GM12892 (cell line): ENCODE results near the gene CELF2.
A peak's percentile ranks its signal among the peaks of the same experiment; 100 is the strongest.

Experiments used
- DNase-seq: peaks from one replicate; pipeline ENCODE4 v3.0.0; 2011; ENCODE audit not compliant: insufficient read length
- FAIRE-seq: peaks from 2 replicates; lab custom pipeline; 2011; peaks lifted over from hg19 to GRCh38; lab: Jason Lieb, UNC
- POLR2A ChIP-seq: IDR thresholded peaks from 2 replicates; pipeline ENCODE4 v1.6.1; 2011; ENCODE audit warnings: low read depth, low read length, control low read depth
- POLR2AphosphoS5 ChIP-seq: IDR thresholded peaks from 2 replicates; pipeline ENCODE4 v1.6.1; 2011; ENCODE audit warnings: low read depth, low read length, control low read depth
- TAF1 ChIP-seq: IDR thresholded peaks from 2 replicates; pipeline ENCODE4 v1.6.1; 2011; ENCODE audit warnings: low read depth, mild to moderate bottlenecking, control low read depth, low read length, borderline replicate concordance

Gene CELF2

GRCh38 chr10:11146402-11147171 lies 128.9 kb downstream of the CELF2 start:
- DNase-seq (no peak), FAIRE-seq (peak; percentile 58)
- no peak for TF ChIP-seq POLR2AphosphoS5
- TF ChIP-seq POLR2A, result no peak
- no peak for TF ChIP-seq TAF1

GRCh38 chr10:11147722-11148121 lies 130.1 kb downstream of the CELF2 start:
- DNase-seq, result no peak
- TF ChIP-seq POLR2A (no peak), POLR2AphosphoS5 (no peak), TAF1 (no peak)
- peak; percentile 85 for FAIRE-seq

DNA sequence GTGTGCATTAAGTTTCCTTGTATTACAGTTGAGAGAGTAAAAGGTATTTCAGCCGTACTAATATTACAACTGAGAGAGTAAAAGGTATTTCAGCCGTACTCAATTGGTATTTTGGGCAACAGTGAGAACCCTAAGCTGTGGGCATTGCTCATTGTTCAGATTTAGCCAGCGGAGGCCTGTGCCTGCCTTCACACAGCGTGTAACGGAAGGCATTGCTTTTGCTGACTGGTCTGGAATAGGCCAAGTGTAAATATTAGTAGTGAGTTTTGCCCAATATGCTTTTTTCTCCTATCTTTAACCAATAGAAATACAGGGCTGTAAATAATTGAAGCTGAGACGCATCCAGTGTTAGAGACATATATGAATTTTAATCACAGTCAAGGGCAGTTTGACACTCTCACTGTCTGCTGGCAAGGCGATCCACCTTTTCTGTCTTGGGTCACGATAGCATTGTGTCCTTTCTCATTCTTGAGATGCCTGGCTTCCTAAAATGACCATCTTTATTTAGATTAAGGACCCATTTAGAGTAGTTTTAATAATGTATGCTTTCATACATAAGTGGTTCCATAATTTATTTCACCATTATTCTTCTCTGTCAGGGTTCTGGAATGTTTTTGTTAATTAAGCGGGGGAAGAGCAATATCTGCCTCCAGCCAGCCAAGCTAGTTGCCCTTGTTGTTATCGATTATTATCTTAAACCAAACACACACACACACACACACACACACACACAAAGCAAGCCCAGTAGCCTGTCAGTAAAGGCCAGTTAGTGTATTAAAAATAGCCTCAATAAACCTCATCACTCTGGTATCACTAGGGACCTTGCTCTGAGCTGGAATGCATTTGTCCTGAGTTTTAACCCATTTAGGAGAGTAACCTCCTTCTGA lies 130.7 kb downstream of the CELF2 start:
- DNase-seq (no peak), FAIRE-seq (peak; percentile 9)
- TF ChIP-seq POLR2AphosphoS5, result no peak
- TF ChIP-seq TAF1, result no peak
- TF ChIP-seq POLR2A, result no peak

DNA sequence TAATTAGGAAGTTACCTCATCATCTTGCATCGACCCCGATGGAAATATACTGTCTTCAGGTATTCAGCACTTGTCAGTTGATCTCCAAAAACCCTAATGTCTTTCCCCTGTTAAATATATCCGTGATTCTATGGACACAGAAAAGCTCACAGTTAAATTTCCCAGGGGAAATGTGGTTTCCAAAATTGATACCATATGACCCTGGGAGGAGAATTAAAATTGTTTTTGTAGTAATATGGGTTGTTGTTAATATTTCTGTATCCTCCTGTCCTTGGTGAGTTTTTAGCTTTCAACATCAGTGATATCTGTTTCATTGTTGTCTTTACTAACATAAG lies 132.1 kb downstream of the CELF2 start:
- no peak for DNase-seq
- TF ChIP-seq TAF1, result no peak
- no peak for TF ChIP-seq POLR2AphosphoS5
- no peak for TF ChIP-seq POLR2A
- FAIRE-seq, result peak; percentile 65

DNA sequence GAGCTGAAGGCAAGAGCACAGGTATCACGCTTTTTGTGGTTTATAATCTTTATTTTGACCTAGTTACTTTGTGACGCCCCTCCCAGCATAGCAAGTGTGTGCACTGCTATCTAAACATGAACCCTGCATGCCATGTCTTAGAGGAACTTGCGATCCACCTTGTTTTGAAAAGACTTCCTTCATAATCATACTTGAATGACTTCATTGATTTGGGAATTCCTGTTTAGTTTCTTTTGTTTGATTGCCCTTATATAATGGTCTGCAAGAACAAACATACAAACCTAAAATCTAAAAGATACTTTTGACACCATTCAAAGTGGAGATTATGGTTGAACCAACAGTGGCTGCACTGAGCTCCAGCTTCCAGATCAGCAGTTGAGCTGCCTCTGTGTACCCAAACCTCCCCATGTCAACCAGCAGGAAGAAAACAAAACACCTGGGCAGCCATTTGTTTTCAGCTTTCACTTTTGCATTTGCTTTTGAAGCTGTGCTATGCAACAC lies 132.6 kb downstream of the CELF2 start:
- DNase-seq, result no peak
- no peak for TF ChIP-seq POLR2AphosphoS5
- no peak for TF ChIP-seq POLR2A
- no peak for TF ChIP-seq TAF1
- peak; percentile 91 for FAIRE-seq

GRCh38 chr10:11150879-11151415 lies 133.3 kb downstream of the CELF2 start:
- TF ChIP-seq TAF1 (no peak), POLR2AphosphoS5 (no peak), POLR2A (no peak)
- DNase-seq, result no peak
- FAIRE-seq, result no peak

DNA sequence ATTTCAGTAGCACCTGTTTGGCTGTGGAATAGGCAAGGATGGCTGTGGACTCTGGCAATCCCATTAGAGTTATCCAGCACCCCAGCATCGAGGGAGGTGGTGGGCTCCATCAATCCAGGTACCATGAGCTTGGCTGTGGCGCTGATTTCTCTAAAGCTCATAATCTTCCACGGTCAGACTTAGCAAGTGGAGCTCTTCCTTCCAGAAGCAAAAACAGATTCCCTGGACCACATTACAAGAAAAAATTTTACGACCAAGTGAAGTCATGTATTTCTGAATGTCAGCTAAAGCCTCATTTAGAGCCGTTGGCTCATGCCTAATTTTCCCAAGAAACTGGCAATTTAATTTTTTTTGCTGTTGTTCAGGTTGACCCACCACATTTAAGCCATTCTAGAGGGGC lies 135.1 kb downstream of the CELF2 start:
- no peak for FAIRE-seq
- TF ChIP-seq POLR2AphosphoS5 (no peak), TAF1 (no peak), POLR2A (no peak)
- DNase-seq, result no peak

DNA sequence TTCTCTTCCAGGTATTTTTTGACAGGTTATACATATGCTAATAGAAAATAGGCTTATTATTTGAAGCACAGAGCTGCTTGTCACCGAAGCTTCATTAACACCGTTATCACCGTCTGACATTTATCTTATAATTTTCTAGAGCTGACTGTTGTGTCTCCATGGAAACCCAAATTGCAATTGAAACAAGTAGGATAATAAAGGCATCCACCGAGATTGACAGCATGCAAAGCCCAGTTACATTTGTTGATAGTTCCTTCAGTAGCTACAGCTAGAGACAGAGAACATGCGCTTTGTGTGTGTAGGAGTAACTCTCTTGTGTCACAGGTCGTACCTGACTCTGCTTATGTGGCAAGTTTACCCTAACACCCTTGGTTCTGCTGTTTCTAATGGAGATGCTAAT lies 135.6 kb downstream of the CELF2 start:
- DNase-seq, result no peak
- no peak for FAIRE-seq
- TF ChIP-seq POLR2AphosphoS5, result no peak
- TF ChIP-seq TAF1, result no peak
- no peak for TF ChIP-seq POLR2A

GRCh38 chr10:11153766-11154165 lies 136.1 kb downstream of the CELF2 start:
- DNase-seq, result no peak
- no peak for TF ChIP-seq TAF1
- TF ChIP-seq POLR2A, result no peak
- no peak for TF ChIP-seq POLR2AphosphoS5
- FAIRE-seq, result peak; percentile 36

- DNase-seq (no peak), FAIRE-seq (peak; percentile 68)
- no peak for TF ChIP-seq TAF1
- TF ChIP-seq POLR2AphosphoS5, result no peak
- TF ChIP-seq POLR2A, result no peak
Observed at GRCh38 chr10:11154333-11154732, 136.7 kb downstream of the CELF2 start.

GRCh38 chr10:11154849-11155498 lies 137.3 kb downstream of the CELF2 start:
- no peak for FAIRE-seq
- no peak for TF ChIP-seq POLR2AphosphoS5
- TF ChIP-seq POLR2A, result no peak
- TF ChIP-seq TAF1, result no peak
- no peak for DNase-seq
